GM12874 (cell line): ENCODE results near the gene POP4.

ENCODE experiments used
- TF ChIP-seq, protein P1 (sequence below): IDR thresholded peaks from 2 replicates; pipeline ENCODE4 v1.5.1; 2011; ENCODE audit warnings: low read depth, mild to moderate bottlenecking, control low read depth, low read length, moderate library complexity; ENCODE audit not compliant: insufficient read depth

POP4 gene

DNA sequence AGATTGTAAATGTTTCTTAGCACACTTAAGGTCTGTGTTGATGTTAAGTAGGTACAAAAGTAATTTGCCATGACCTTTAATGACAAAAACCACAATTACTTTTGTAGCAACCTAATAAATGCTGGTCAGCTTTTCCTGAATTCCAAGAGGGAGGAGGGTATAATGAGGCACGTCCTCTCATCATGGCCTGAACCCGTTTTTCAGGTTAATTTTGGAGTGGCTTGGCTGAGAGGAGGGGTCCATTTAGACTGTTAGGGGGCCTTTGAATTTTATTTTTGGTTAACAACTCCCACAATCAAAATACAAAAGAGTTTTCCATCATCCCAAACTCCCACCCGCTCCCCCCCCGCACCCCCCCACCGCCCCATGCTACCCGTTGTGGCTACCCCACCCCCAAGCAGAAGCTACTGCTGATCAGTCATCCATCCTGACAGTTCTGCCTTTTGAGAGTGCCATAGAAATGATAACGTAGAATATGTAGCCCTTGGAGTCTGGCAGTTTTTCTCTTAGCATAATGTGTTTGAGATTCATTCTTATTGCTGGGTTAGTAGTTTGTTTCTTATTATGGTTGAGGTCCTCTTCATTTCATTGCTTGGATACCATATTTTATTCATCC, 44.8 kb downstream of the POP4 start:
- TF ChIP-seq, protein P1, sequence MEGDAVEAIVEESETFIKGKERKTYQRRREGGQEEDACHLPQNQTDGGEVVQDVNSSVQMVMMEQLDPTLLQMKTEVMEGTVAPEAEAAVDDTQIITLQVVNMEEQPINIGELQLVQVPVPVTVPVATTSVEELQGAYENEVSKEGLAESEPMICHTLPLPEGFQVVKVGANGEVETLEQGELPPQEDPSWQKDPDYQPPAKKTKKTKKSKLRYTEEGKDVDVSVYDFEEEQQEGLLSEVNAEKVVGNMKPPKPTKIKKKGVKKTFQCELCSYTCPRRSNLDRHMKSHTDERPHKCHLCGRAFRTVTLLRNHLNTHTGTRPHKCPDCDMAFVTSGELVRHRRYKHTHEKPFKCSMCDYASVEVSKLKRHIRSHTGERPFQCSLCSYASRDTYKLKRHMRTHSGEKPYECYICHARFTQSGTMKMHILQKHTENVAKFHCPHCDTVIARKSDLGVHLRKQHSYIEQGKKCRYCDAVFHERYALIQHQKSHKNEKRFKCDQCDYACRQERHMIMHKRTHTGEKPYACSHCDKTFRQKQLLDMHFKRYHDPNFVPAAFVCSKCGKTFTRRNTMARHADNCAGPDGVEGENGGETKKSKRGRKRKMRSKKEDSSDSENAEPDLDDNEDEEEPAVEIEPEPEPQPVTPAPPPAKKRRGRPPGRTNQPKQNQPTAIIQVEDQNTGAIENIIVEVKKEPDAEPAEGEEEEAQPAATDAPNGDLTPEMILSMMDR, result no peak

DNA sequence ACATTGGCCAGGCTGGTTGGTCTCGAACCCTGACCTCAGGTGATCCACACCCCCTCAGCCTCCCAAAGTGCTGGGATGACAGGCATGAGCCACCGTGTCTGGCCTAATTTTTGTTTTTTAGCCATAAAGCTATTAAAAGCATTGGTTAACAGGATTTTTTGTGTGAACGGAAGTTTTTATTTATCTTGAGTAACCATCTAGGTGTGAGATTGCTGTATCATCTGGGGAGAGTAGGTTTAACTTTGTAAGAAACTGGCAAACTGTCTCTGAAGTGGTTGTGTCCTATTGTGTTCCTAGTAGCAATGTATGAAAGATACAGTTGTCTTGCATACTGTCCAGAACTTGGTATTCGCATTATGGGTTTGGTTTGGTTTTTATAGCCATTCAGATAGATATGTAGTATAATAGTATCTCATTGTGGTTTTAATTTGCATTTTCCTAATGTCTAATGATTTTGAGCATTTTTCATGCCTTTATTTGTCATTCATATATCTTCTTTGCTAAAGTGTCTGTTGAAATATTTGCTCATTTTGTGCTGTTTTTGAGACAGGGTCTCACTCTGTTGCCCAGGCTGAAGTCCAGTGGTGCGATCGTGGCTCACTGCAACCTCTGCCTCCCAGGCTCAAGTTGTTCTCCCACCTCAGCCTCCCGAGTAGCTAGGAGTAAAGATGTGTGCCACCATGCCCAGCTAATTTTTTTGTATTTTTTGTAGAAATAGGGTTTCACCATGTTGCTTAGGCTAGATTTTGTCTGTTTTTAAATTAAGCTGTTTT, 45.7 kb downstream of the POP4 start:
- TF ChIP-seq, protein P1, result no peak

DNA sequence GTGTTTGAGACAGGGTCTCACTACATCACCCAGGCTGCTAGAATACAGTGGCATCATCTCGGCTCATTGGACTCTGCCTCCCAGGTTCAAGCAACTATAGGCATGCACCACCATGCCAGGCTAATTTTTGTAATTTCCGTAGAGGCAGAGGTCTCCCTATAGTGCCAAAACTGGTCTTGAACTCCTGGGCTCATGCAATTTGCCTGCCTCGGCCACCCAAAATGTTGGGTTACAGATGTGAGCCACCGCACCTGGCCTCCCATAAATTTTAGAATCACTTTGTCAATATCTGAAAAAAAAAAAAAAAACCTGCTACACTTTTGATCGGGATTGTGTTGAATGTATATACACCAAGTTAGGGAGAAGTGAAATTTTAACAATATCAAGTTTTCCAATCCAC, 47.3 kb downstream of the POP4 start:
- TF ChIP-seq, protein P1, result no peak

DNA sequence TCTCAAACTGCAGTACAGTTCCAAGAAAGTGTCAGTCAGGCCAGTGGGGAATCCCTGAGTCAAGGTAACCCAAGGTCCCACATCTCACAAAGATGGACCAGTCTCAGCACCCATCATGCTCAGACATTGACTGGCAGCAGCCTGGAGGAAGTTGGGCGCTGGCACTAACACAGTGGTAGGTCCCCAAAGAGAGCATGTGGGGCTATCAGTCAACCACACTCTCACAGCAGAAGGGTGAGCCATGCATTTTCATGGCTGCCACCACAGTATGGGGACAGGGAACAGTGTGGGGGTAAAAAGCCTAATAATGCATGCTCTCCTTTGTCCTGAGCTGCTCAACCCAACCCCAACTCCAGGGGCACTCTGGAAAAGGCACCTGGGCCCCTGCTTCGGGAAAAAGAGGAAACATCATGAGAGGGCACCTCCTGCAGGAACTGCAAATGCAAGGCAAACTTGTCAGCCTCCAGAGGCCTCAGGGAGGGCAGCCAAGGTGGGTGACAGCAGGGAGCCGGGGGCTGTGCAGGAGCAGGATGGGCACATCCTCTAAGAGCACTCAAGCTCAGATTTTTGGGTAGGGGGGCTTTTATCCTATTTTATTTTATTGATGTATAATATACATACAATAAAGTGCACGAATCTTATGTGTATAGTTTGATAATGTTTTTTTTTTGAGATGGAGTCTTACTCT, 49.7 kb downstream of the POP4 start:
- TF ChIP-seq, protein P1, result no peak

DNA sequence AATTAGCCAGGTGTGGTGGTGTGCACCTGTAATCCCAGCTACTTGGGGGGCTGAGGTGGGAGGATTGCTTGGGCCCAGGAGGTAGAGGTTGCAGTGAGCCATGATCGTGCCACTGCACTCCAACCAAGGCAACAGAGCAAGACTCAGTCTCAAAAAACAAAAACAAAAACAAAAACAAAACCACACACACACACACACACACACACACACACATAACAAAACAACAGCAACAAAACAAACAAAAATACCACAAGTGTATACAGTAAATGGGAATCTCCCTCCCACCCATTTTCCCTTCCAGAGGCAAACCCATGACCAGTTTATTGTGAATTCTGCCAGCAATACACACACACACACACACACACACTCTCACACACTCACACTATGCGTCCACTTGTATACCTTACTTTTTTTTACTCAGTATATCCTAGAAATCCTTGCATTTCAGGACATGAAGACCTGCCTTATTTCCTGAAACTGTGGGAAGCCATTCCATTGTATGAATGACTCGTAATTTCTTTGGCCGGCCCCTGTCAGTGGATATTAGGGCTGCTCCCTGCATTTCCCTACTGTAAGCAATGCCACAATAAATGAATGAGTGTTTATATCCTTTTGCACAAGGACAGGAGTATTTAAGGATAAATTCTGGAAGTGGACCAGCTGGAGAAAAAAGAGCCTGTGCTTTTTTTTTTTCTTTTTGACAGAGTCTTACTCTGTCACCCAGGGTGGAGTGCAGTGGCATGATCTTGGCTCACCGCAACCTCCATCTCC, 52.3 kb downstream of the POP4 start:
- TF ChIP-seq, protein P1, result no peak

DNA sequence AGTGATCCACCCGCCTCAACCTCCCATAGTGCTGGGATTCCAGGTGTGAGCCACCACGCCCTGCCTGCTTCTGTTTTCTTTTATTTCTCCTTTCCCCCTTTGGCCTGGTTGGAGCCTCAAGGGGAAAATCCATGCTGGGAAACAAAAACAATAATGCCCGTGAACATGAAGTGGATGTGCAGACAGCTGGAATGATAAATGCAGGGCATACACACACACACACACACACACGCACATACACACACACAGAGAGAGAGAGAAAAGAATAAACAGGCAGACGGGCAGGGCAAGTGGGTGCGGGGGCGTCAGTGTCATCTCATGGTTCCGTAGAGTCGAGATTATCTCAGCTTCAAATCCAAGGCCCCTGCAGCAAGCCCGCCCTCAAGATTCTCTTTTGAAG, 54.8 kb downstream of the POP4 start:
- TF ChIP-seq, protein P1, result no peak

DNA sequence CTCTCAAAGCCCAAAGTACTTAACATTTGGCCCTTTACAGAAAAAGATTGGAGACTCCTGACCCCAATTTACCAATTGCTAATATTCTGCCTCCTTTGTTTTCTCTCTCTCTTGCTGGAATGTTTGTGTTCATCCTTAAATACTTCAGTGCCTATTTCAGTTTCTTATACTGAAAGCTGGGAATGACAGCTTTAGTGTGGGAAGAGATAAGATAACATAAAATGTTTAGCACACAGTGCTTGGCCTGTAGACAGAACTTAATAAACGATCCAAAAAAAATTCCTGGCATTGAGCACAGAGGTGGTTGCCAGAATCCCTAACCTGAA, 56.2 kb downstream of the POP4 start:
- TF ChIP-seq, protein P1, result no peak
